GM12878 (cell line): ENCODE results near the gene MAGI2. TPM values are rescaled to one million over a fixed set of nuclear protein-coding genes. Genes with fewer than 3 reads are reported as not detected.

Experiments
- ATAC-seq: fragments of 200-7000 bp; cut with Tn5 transposase; 3 replicates; pipeline ENCODE4 v1.9.1; 2020; ENCODE audit warnings: mild to moderate bottlenecking, moderate library complexity
- BruUV-seq: library from RNA; stranded (reverse); fragments of 400-500 nt; replicated peaks from 2 replicates; lab custom pipeline; 2021; lab: Mats Ljungman, UMichigan
- CTCF ChIA-PET: fragments of 300-600 bp; sonication (Branson Sonifier 250); formaldehyde crosslinking; extraction: SDS; loops from one replicate; lab custom pipeline; 2021; ENCODE audit warnings: inconsistent platforms; lab: Yijun Ruan, JAX
- POLR2A ChIA-PET: fragments of 350-600 bp; formaldehyde crosslinking; extraction: SDS; loops from one replicate; lab custom pipeline; 2021; ENCODE audit warnings: inconsistent platforms; lab: Charles Lee
- RAD21 ChIA-PET: fragments of 300-600 bp; sonication (Branson Sonifier 250); formaldehyde crosslinking; loops from one replicate; lab custom pipeline; 2023; ENCODE audit warnings: antibody characterized with exemption; ENCODE audit not compliant: unreplicated experiment; lab: Charles Lee
- SMC1A ChIA-PET: fragments of 300-600 bp; sonication (Branson Sonifier 250); formaldehyde crosslinking; loops from one replicate; lab custom pipeline; 2023; ENCODE audit not compliant: unreplicated experiment, uncharacterized antibody; lab: Charles Lee
- DNase-seq: peaks from one replicate; pipeline ENCODE4 v3.0.0-alpha.2; 2011; ENCODE audit warnings: low read depth, low spot score
- FAIRE-seq: peaks from 3 replicates; lab custom pipeline; 2011; peaks lifted over from hg19 to GRCh38; lab: Jason Lieb, UNC
- H2AFZ ChIP-seq: 2 replicates; pipeline ENCODE4 v1.6.0; 2011; ENCODE audit warnings: low read depth, low read length, control low read depth; ENCODE audit not compliant: control insufficient read depth
- H3K27ac ChIP-seq: 2 replicates; pipeline ENCODE4 v1.5.1; 2011; ENCODE audit warnings: control low read depth; ENCODE audit not compliant: control insufficient read depth, insufficient read depth
- H3K27me3 ChIP-seq, 2 experiments: replicated peaks in 1 of 2; 2 replicates each; pipeline versions ENCODE4 v1.6.0 to v1.6.1; 2011; ENCODE audit warnings: low read length in 1 of 2; ENCODE audit not compliant: control insufficient read depth in 2 of 2, insufficient read depth in 2 of 2
- H3K36me3 ChIP-seq, 2 experiments: 2 replicates each; pipeline ENCODE4 v1.5.1; 2011; ENCODE audit warnings: low read length in 1 of 2; ENCODE audit not compliant: control insufficient read depth in 2 of 2, insufficient read depth in 2 of 2
- H3K4me1 ChIP-seq: 2 replicates; pipeline ENCODE4 v1.6.1; 2011; ENCODE audit warnings: mild to moderate bottlenecking, low read length, moderate library complexity, mixed read lengths; ENCODE audit not compliant: control insufficient read depth, insufficient read depth
- H3K4me2 ChIP-seq: 2 replicates; pipeline ENCODE4 v1.6.0; 2011; ENCODE audit warnings: control low read depth; ENCODE audit not compliant: control insufficient read depth, insufficient read depth
- H3K4me3 ChIP-seq: fragments of 200-600 bp; sonication (generic); 2 replicates; pipeline ENCODE4 v1.5.1; 2016
- H3K79me2 ChIP-seq: 2 replicates; pipeline ENCODE4 v1.6.0; 2011; ENCODE audit warnings: low read length; ENCODE audit not compliant: control insufficient read depth, insufficient read depth
- H3K9ac ChIP-seq: 2 replicates; pipeline ENCODE4 v1.8.0; 2011; ENCODE audit warnings: low read length, control low read depth, mixed read lengths; ENCODE audit not compliant: control insufficient read depth, insufficient read depth
- H3K9me3 ChIP-seq: replicated peaks from 3 replicates; pipeline ENCODE4 v1.5.1; 2011; ENCODE audit warnings: mild to moderate bottlenecking, low read length; ENCODE audit not compliant: control insufficient read depth, insufficient read depth
- H4K20me1 ChIP-seq: 2 replicates; pipeline ENCODE4 v1.6.0; 2011; ENCODE audit not compliant: control insufficient read depth, insufficient read depth
- BACH1 ChIP-seq: fragments of 450-650 bp; IDR thresholded peaks from 2 replicates; pipeline ENCODE4 v1.6.1; 2017; ENCODE audit warnings: mild to moderate bottlenecking, borderline replicate concordance
- BHLHE40 ChIP-seq, 2 experiments: fragments of 450-650 bp in 1 of 2; IDR thresholded peaks; 2 replicates each; pipeline ENCODE4 v1.6.1; 2011 to 2017; ENCODE audit warnings: low read depth in 2 of 2, borderline replicate concordance in 1 of 2, improper control_type of control experiment in 1 of 2, low read length in 1 of 2, mild to moderate bottlenecking in 1 of 2
- BMI1 ChIP-seq: fragments of 450-650 bp; IDR thresholded peaks from 2 replicates; pipeline ENCODE4 v1.6.1; 2016; ENCODE audit warnings: mild to moderate bottlenecking, moderate library complexity, borderline replicate concordance
- CBX5 ChIP-seq: sonication (generic); IDR thresholded peaks from 2 replicates; pipeline ENCODE4 v1.6.1; 2016; ENCODE audit warnings: low read depth, moderate library complexity, mild to moderate bottlenecking, inconsistent platforms
- HCFC1 ChIP-seq: fragments of 150-350 bp; IDR thresholded peaks from 2 replicates; pipeline ENCODE4 v1.6.1; 2014; ENCODE audit warnings: low read length
- HDGF ChIP-seq: fragments of 450-650 bp; IDR thresholded peaks from 2 replicates; pipeline ENCODE4 v1.6.1; 2016; ENCODE audit warnings: antibody characterized with exemption
- RAD21 ChIP-seq: IDR thresholded peaks from 2 replicates; pipeline ENCODE4 v1.6.1; 2011; ENCODE audit warnings: mild to moderate bottlenecking, low read depth, low read length, moderate library complexity; ENCODE audit not compliant: insufficient read depth
- SMAD5 ChIP-seq: IDR thresholded peaks from 2 replicates; pipeline ENCODE4 v1.6.1; 2016; ENCODE audit warnings: antibody characterized with exemption, low read depth
- TCF7 ChIP-seq: IDR thresholded peaks from 2 replicates; pipeline ENCODE4 v1.6.1; 2014; ENCODE audit warnings: antibody characterized with exemption, borderline replicate concordance
- YY1 ChIP-seq: IDR thresholded peaks from 2 replicates; pipeline ENCODE4 v1.6.1; 2011; ENCODE audit warnings: low read depth, mild to moderate bottlenecking, low read length
- ZNF274 ChIP-seq: IDR thresholded peaks from one replicate; pipeline ENCODE4 v1.8.0; 2011; ENCODE audit not compliant: insufficient read length, insufficient read depth
- ZSCAN29 ChIP-seq: fragments of 450-650 bp; IDR thresholded peaks from 2 replicates; pipeline ENCODE4 v1.6.1; 2017; ENCODE audit warnings: mild to moderate bottlenecking, moderate library complexity
- WGBS: methylation state at CpG from one replicate; pipeline ENCODE4 v1.1.6; 2016; ENCODE audit warnings: low lambda C conversion rate; ENCODE audit not compliant: insufficient replicate concordance, insufficient coverage; ENCODE audit errors: missing lambda C conversion rate; 5-methylcytosine and 5-hydroxymethylcytosine counted together
- in situ Hi-C: fragments of 300-500 bp; cut with MboI; formaldehyde crosslinking; loops from 9 replicates; pipeline ENCODE4 v1.14.3; 2018; ENCODE audit warnings: mixed read lengths
- intact Hi-C: fragments of 100-400 bp; cut with micrococcal nuclease; formaldehyde crosslinking; loops from one replicate; pipeline ENCODE4 v1.14.2; 2022; ENCODE audit not compliant: unreplicated experiment
- polyA plus RNA-seq, 11 experiments: library from polyadenylated mRNA; depleted of rRNA in 4 of 11; unstranded in 6 of 11; stranded (reverse) in 5 of 11; fragments of >200 nt; fragmentation: Nextera tagmentation in 4 of 11; fragmentation: Illumina TruSeq in 1 of 11; extraction: Ambion mirVana in 4 of 11; extraction: Trizol in 1 of 11; gene quantifications; 1 replicate in 1 of 11; 2 replicates in 10 of 11; pipeline versions ENCODE4 v1.2.1 to v1.2.3, GENCODE V29; 2011 to 2016; ENCODE audit warnings: inconsistent platforms in 2 of 11, missing spikeins in 2 of 11, low read depth in 1 of 11
- total RNA-seq, 4 experiments: library from RNA; depleted of rRNA in 3 of 4; stranded (reverse); fragments of >200 nt in 3 of 4; fragmentation: Illumina TruSeq in 1 of 4; extraction: Trizol in 1 of 4; gene quantifications; 2 replicates each; pipeline versions ENCODE4 v1.2.1 to v1.2.3, GENCODE V29; 2013 to 2021
- TF ChIP-seq, protein P1 (sequence below): IDR thresholded peaks from 2 replicates; pipeline ENCODE4 v1.6.1; 2012; ENCODE audit warnings: low read depth, low read length, improper control_type of control experiment
- TF ChIP-seq, protein P2 (sequence below): fragments of 450-650 bp; IDR thresholded peaks from 2 replicates; pipeline ENCODE4 v1.6.1; 2018; ENCODE audit warnings: borderline replicate concordance, mild to moderate bottlenecking; ENCODE audit not compliant: partially characterized antibody
- TF ChIP-seq, protein P3 (sequence below): IDR thresholded peaks from 2 replicates; pipeline ENCODE4 v1.6.1; 2011; ENCODE audit warnings: low read depth, mild to moderate bottlenecking, low read length, moderate library complexity, borderline replicate concordance; ENCODE audit errors: extremely low read depth

Gene MAGI2
- total and polyA plus RNA-seq, 10 of the 15 experiments (the other 5 are each of a cell fraction or from before 2014, with no cell fraction given) = 0.01 to 0.31 (median 0.05) TPM; not detected in 2

GRCh38 chr7:78159545-78159944 lies 1293.9 kb downstream of the MAGI2 start:
- RAD21 ChIA-PET = no interaction called here
- no peak for DNase-seq

GRCh38 chr7:78153285-78153684 lies 1300.2 kb downstream of the MAGI2 start:
- Histone ChIP-seq H3K4me1 (no peaks in the 10 kb centered on the region), H3K36me3 (no peaks in the 10 kb centered on the region), H3K27me3 (no peaks in the 10 kb centered on the region; a peak in 1 of 4 replicates), H3K9ac (no peak overlapping the region), H3K27ac (no peak overlapping the region), H3K9me3 (no peaks in the 10 kb centered on the region), H4K20me1 (no peaks in the 10 kb centered on the region), H3K4me3 (no peak overlapping the region), H3K79me2 (no peaks in the 10 kb centered on the region), H2AFZ (no peak overlapping the region), H3K4me2 (no peak overlapping the region)
- FAIRE-seq (no peak), DNase-seq (no peak), ATAC-seq (no peak)
- intact Hi-C loops (no loop called here), in situ Hi-C loops (no loop called here)
- BruUV-seq = no TSS peak
- ChIA-PET CTCF (no interaction called here), POLR2A (no interaction called here), RAD21 (no interaction called here), SMC1A (interaction anchor here (1.6 kb wide), 1 partner anchor 10 kb away, joined by 4 read pairs; no protein-coding TSS in a partner anchor)
- 2% methylated on average over 4 of the region's 4 CpGs for WGBS
- TF ChIP-seq ZSCAN29 (no peak), BHLHE40 (IDR thresholded peaks at IDR 0.05; ENCODE audit: borderline replicate concordance in 1 of 2, low read depth in 2 of 2, low read length in 1 of 2) (no peak), ZNF274 (no peak), CBX5 (no peak), RAD21 (no peak), TCF7 (no peak), HCFC1 (no peak), HDGF (no peak), BMI1 (no peak), BACH1 (no peak), YY1 (no peak)
- TF ChIP-seq, protein P1, sequence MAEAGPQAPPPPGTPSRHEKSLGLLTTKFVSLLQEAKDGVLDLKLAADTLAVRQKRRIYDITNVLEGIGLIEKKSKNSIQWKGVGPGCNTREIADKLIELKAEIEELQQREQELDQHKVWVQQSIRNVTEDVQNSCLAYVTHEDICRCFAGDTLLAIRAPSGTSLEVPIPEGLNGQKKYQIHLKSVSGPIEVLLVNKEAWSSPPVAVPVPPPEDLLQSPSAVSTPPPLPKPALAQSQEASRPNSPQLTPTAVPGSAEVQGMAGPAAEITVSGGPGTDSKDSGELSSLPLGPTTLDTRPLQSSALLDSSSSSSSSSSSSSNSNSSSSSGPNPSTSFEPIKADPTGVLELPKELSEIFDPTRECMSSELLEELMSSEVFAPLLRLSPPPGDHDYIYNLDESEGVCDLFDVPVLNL = no peak
- TF ChIP-seq, protein P2, sequence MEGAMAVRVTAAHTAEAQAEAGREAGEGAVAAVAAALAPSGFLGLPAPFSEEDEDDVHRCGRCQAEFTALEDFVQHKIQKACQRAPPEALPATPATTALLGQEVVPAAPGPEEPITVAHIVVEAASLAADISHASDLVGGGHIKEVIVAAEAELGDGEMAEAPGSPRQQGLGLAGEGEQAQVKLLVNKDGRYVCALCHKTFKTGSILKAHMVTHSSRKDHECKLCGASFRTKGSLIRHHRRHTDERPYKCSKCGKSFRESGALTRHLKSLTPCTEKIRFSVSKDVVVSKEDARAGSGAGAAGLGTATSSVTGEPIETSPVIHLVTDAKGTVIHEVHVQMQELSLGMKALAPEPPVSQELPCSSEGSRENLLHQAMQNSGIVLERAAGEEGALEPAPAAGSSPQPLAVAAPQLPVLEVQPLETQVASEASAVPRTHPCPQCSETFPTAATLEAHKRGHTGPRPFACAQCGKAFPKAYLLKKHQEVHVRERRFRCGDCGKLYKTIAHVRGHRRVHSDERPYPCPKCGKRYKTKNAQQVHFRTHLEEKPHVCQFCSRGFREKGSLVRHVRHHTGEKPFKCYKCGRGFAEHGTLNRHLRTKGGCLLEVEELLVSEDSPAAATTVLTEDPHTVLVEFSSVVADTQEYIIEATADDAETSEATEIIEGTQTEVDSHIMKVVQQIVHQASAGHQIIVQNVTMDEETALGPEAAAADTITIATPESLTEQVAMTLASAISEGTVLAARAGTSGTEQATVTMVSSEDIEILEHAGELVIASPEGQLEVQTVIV = no peak

More at GRCh38 chr7:78159545-78159944, 1293.9 kb downstream of the MAGI2 start:
- no peaks in the 10 kb centered on the region for H4K20me1 ChIP-seq
- no peak overlapping the region for H3K4me3 ChIP-seq
- no TSS peak for BruUV-seq
- H3K9ac ChIP-seq = no peak overlapping the region
- SMC1A ChIA-PET = no interaction called here
- WGBS = 30% methylated on average over 2 of the region's 2 CpGs
- H3K4me2 ChIP-seq = no peak overlapping the region
- H3K36me3 ChIP-seq = no peaks in the 10 kb centered on the region
- in situ Hi-C loops = no loop called here
- intact Hi-C loops = no loop called here
- peaks cover 0 to 2% of the 10 kb centered on the region in 2 experiments; a peak in 2 of 4 replicates for H3K27me3 ChIP-seq
- POLR2A ChIA-PET = no interaction called here
- H2AFZ ChIP-seq = no peak overlapping the region
- no peak for TF ChIP-seq SMAD5
- TF ChIP-seq, protein P3, sequence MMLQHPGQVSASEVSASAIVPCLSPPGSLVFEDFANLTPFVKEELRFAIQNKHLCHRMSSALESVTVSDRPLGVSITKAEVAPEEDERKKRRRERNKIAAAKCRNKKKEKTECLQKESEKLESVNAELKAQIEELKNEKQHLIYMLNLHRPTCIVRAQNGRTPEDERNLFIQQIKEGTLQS = no peak
- TF ChIP-seq, all 136 proteins: peak for 0
- no peak for ATAC-seq
- Histone ChIP-seq H3K9me3 (no peaks in the 10 kb centered on the region), H3K4me1 (no peaks in the 10 kb centered on the region), H3K79me2 (no peaks in the 10 kb centered on the region), H3K27ac (no peak overlapping the region)
- no peak for FAIRE-seq
- CTCF ChIA-PET = no interaction called here
